ENCODE results near the gene LPIN1.

The LPIN1 gene

GRCh38 chr2:11746376-11746806, at the start of gene LPIN1:
Gene LPIN1, plus strand, starts transcription at chr2:11746632. Its CDS starts 18,910 bp downstream, at chr2:11765542.
- peak; percentile 72 for DNase-seq (ENCODE audit: low read depth in 2 of 2)

- DNase-seq (ENCODE audit: low read depth in 2 of 2) = no peak
Observed at GRCh38 chr2:11696736-11697102, 49.7 kb upstream of the LPIN1 start.

GRCh38 chr2:11697103-11697871, 49.1 kb upstream of the LPIN1 start:
- DNase-seq (ENCODE audit: low read depth in 2 of 2) = no peak

- no peak for DNase-seq (ENCODE audit: low read depth in 2 of 2)
Observed at GRCh38 chr2:11698009-11698922, 48.2 kb upstream of the LPIN1 start.

GRCh38 chr2:11699686-11700670, 46.5 kb upstream of the LPIN1 start:
- no peak for DNase-seq (ENCODE audit: low read depth in 2 of 2)

- DNase-seq (ENCODE audit: low read depth in 2 of 2) = no peak
Observed at GRCh38 chr2:11701206-11701605, 45.2 kb upstream of the LPIN1 start.

GRCh38 chr2:11701751-11702301, 44.6 kb upstream of the LPIN1 start:
- DNase-seq (ENCODE audit: low read depth in 2 of 2) = no peak

GRCh38 chr2:11702946-11703345, 43.5 kb upstream of the LPIN1 start:
- no peak for DNase-seq (ENCODE audit: low read depth in 2 of 2)

GRCh38 chr2:11703700-11704099, 42.7 kb upstream of the LPIN1 start:
- no peak for DNase-seq (ENCODE audit: low read depth in 2 of 2)

GRCh38 chr2:11705063-11705462, 41.4 kb upstream of the LPIN1 start:
- no peak for DNase-seq (ENCODE audit: low read depth in 2 of 2)

GRCh38 chr2:11705711-11706110, 40.7 kb upstream of the LPIN1 start:
- no peak for DNase-seq (ENCODE audit: low read depth in 2 of 2)

- DNase-seq (ENCODE audit: low read depth in 2 of 2) = no peak
Observed at GRCh38 chr2:11708106-11708505, 38.3 kb upstream of the LPIN1 start.

- no peak for DNase-seq (ENCODE audit: low read depth in 2 of 2)
Observed at GRCh38 chr2:11709293-11709692, 37.1 kb upstream of the LPIN1 start.

GRCh38 chr2:11710210-11710609, 36.2 kb upstream of the LPIN1 start:
- DNase-seq (ENCODE audit: low read depth in 2 of 2) = no peak

- DNase-seq (ENCODE audit: low read depth in 2 of 2) = no peak
Observed at GRCh38 chr2:11710632-11711353, 35.6 kb upstream of the LPIN1 start.

GRCh38 chr2:11711354-11711716, 35.1 kb upstream of the LPIN1 start:
- DNase-seq (ENCODE audit: low read depth in 2 of 2) = no peak

GRCh38 chr2:11711751-11712150, 34.7 kb upstream of the LPIN1 start:
- DNase-seq (ENCODE audit: low read depth in 2 of 2) = no peak

- no peak for DNase-seq (ENCODE audit: low read depth in 2 of 2)
Observed at GRCh38 chr2:11712866-11713265, 33.6 kb upstream of the LPIN1 start.

GRCh38 chr2:11713815-11714214, 32.6 kb upstream of the LPIN1 start:
- no peak for DNase-seq (ENCODE audit: low read depth in 2 of 2)

GRCh38 chr2:11715987-11716652, 30.3 kb upstream of the LPIN1 start:
- no peak for DNase-seq (ENCODE audit: low read depth in 2 of 2)
